ENCODE data around the gene CDK1.

DNA sequence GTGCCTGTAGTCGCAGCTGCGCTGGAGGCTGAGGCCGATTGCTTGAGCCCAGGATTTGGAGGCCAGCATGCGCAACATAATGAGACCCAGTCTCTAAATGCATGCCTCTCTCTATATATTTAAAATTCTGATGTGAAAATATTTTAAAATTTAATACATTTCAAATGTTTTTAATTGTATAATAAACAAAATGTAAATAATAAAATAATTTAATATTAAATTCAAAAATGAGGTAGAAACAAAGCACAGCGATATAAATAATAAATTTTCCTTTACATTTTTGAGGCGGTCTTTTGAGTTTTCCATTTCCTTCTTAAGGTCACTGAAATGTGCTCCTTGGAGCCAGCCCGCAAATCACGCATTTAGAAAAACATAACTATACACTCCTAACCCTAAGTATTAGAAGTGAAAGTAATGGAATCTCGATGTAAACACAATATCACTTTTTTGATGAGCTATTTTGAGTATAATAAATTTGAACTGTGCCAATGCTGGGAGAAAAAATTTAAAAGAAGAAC is 523 bp upstream of the CDK1 start:
- TF ChIP-seq MAFK (IDR thresholded peaks at IDR 0.05; ENCODE audit: partially characterized antibody) (no peak), CBX8 (IDR thresholded peaks at IDR 0.05) (no peak), POLR2A (IDR thresholded peaks at IDR 0.05; ENCODE audit: low read length) (no peak), NFE2L2 (conservative IDR thresholded peaks at IDR 0.05; ENCODE audit: low read length) (no peak)
- TF ChIP-seq, protein P1, sequence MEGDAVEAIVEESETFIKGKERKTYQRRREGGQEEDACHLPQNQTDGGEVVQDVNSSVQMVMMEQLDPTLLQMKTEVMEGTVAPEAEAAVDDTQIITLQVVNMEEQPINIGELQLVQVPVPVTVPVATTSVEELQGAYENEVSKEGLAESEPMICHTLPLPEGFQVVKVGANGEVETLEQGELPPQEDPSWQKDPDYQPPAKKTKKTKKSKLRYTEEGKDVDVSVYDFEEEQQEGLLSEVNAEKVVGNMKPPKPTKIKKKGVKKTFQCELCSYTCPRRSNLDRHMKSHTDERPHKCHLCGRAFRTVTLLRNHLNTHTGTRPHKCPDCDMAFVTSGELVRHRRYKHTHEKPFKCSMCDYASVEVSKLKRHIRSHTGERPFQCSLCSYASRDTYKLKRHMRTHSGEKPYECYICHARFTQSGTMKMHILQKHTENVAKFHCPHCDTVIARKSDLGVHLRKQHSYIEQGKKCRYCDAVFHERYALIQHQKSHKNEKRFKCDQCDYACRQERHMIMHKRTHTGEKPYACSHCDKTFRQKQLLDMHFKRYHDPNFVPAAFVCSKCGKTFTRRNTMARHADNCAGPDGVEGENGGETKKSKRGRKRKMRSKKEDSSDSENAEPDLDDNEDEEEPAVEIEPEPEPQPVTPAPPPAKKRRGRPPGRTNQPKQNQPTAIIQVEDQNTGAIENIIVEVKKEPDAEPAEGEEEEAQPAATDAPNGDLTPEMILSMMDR (IDR thresholded peaks at IDR 0.05): no peak
- TF ChIP-seq, protein P2, sequence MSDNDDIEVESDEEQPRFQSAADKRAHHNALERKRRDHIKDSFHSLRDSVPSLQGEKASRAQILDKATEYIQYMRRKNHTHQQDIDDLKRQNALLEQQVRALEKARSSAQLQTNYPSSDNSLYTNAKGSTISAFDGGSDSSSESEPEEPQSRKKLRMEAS (IDR thresholded peaks at IDR 0.05): no peak

Measured in A549 (cell line).